ENCODE results near the gene SLC25A1.

DNA sequence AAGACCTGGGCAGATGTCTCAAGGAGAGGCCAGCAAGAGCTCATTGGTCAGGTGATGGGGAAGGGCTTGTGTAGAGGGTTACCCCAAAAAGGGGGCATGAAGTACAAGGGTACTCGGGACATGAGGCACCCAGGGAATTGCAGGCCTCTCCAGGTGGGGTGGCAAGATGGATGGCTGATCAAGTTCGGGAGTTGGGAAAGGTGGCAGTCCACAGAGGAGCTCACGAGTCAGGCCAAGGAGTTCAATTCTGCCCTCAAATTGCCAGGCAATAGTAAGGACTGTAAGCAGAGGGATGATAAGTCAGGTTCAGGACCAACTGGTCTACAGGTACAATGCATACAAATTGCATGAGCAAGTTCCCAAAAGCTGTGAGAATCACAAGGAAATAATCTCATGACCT is 42.3 kb upstream of the SLC25A1 start:
- TF ChIP-seq, protein P1, sequence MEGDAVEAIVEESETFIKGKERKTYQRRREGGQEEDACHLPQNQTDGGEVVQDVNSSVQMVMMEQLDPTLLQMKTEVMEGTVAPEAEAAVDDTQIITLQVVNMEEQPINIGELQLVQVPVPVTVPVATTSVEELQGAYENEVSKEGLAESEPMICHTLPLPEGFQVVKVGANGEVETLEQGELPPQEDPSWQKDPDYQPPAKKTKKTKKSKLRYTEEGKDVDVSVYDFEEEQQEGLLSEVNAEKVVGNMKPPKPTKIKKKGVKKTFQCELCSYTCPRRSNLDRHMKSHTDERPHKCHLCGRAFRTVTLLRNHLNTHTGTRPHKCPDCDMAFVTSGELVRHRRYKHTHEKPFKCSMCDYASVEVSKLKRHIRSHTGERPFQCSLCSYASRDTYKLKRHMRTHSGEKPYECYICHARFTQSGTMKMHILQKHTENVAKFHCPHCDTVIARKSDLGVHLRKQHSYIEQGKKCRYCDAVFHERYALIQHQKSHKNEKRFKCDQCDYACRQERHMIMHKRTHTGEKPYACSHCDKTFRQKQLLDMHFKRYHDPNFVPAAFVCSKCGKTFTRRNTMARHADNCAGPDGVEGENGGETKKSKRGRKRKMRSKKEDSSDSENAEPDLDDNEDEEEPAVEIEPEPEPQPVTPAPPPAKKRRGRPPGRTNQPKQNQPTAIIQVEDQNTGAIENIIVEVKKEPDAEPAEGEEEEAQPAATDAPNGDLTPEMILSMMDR (IDR thresholded peaks at IDR 0.05; ENCODE audit: poor library complexity, severe bottlenecking), result no peak
- TF ChIP-seq, protein P2, sequence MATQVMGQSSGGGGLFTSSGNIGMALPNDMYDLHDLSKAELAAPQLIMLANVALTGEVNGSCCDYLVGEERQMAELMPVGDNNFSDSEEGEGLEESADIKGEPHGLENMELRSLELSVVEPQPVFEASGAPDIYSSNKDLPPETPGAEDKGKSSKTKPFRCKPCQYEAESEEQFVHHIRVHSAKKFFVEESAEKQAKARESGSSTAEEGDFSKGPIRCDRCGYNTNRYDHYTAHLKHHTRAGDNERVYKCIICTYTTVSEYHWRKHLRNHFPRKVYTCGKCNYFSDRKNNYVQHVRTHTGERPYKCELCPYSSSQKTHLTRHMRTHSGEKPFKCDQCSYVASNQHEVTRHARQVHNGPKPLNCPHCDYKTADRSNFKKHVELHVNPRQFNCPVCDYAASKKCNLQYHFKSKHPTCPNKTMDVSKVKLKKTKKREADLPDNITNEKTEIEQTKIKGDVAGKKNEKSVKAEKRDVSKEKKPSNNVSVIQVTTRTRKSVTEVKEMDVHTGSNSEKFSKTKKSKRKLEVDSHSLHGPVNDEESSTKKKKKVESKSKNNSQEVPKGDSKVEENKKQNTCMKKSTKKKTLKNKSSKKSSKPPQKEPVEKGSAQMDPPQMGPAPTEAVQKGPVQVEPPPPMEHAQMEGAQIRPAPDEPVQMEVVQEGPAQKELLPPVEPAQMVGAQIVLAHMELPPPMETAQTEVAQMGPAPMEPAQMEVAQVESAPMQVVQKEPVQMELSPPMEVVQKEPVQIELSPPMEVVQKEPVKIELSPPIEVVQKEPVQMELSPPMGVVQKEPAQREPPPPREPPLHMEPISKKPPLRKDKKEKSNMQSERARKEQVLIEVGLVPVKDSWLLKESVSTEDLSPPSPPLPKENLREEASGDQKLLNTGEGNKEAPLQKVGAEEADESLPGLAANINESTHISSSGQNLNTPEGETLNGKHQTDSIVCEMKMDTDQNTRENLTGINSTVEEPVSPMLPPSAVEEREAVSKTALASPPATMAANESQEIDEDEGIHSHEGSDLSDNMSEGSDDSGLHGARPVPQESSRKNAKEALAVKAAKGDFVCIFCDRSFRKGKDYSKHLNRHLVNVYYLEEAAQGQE (IDR thresholded peaks at IDR 0.05; ENCODE audit: borderline replicate concordance), result no peak
- no peak for TF ChIP-seq MXI1 (conservative IDR thresholded peaks at IDR 0.05; ENCODE audit: poor library complexity, severe bottlenecking)
- TF ChIP-seq EZH2 (IDR thresholded peaks at IDR 0.05; ENCODE audit: borderline replicate concordance, insufficient read depth, low read length, poor library complexity, severe bottlenecking), result no peak
- no peak for TF ChIP-seq EP300 (conservative IDR thresholded peaks at IDR 0.05; ENCODE audit: poor library complexity, severe bottlenecking)
- no peak for TF ChIP-seq SMC3 (conservative IDR thresholded peaks at IDR 0.05; ENCODE audit: poor library complexity)
- no peak for TF ChIP-seq POLR2AphosphoS5 (IDR thresholded peaks at IDR 0.05)
- no peak for TF ChIP-seq TAF1 (IDR thresholded peaks at IDR 0.05; ENCODE audit: low read depth)
- TF ChIP-seq RAD21 (conservative IDR thresholded peaks at IDR 0.05), result no peak

All from neural cell (in vitro differentiated cells).